Stimulated activated CD8-positive, alpha-beta memory T cell treated with anti-CD3 and anti-CD28 coated beads, Interleukin-15, amount 100 ng/mL, for 24 hours (primary cell): ENCODE results near the gene ADCY5.

Source experiments
- DNase-seq: peaks from one replicate; pipeline ENCODE4 v3.0.0-alpha.2; 2020; ENCODE audit warnings: low read depth

The ADCY5 gene

GRCh38 chr3:123285479-123285878, 163.4 kb downstream of the ADCY5 start:
- no peak for DNase-seq

- no peak for DNase-seq
Measured at GRCh38 chr3:123285066-123285465, 163.8 kb downstream of the ADCY5 start.

- no peak for DNase-seq
Measured at GRCh38 chr3:123284399-123285010, 164.4 kb downstream of the ADCY5 start.

GRCh38 chr3:123283657-123284398, 165.1 kb downstream of the ADCY5 start:
- DNase-seq, result no peak

- DNase-seq, result no peak
Measured at GRCh38 chr3:123283074-123283473, 165.8 kb downstream of the ADCY5 start.

GRCh38 chr3:123282461-123282860, 166.4 kb downstream of the ADCY5 start:
- no peak for DNase-seq

- no peak for DNase-seq
Measured at GRCh38 chr3:123281929-123282328, 167.0 kb downstream of the ADCY5 start.

- no peak for DNase-seq
Measured at GRCh38 chr3:123281406-123281805, 167.5 kb downstream of the ADCY5 start.

GRCh38 chr3:123279121-123279520, 169.8 kb downstream of the ADCY5 start:
- DNase-seq, result no peak

- DNase-seq, result no peak
Measured at GRCh38 chr3:123278446-123278845, 170.4 kb downstream of the ADCY5 start.

GRCh38 chr3:123277106-123277505, 171.8 kb downstream of the ADCY5 start:
- DNase-seq, result no peak

- DNase-seq, result no peak
Measured at GRCh38 chr3:123276346-123277006, 172.4 kb downstream of the ADCY5 start.

GRCh38 chr3:123275691-123276090, 173.2 kb downstream of the ADCY5 start:
- no peak for DNase-seq

- no peak for DNase-seq
Measured at GRCh38 chr3:123272547-123272946, 176.3 kb downstream of the ADCY5 start.

- no peak for DNase-seq
Measured at GRCh38 chr3:123271466-123272159, 177.3 kb downstream of the ADCY5 start.

- DNase-seq, result no peak
Measured at GRCh38 chr3:123270818-123271217, 178.1 kb downstream of the ADCY5 start.

- DNase-seq, result no peak
Measured at GRCh38 chr3:123267821-123268220, 181.1 kb downstream of the ADCY5 start.

- no peak for DNase-seq
Measured at GRCh38 chr3:123263941-123264340, 184.9 kb downstream of the ADCY5 start.

- no peak for DNase-seq
Measured at GRCh38 chr3:123262868-123263267, 186.0 kb downstream of the ADCY5 start.

GRCh38 chr3:123262226-123262625, 186.7 kb downstream of the ADCY5 start:
- DNase-seq, result no peak

- no peak for DNase-seq
Measured at GRCh38 chr3:123261666-123262065, 187.2 kb downstream of the ADCY5 start.

- no peak for DNase-seq
Measured at GRCh38 chr3:123258811-123259420, 190.0 kb downstream of the ADCY5 start.
